ENCODE data around the gene ANKRD10. TPM values are rescaled to one million over a fixed set of nuclear protein-coding genes. Genes with fewer than 3 reads are reported as not detected.
"Not testable (repeated sequence)": the region's sequence is repeated elsewhere in the genome, so short reads cannot be mapped to it uniquely, and the experiment has no call there.

The ANKRD10 gene
- total and polyA plus RNA-seq, 2 experiments from 2014 or later: 39.9 to 42.7 TPM

DNA sequence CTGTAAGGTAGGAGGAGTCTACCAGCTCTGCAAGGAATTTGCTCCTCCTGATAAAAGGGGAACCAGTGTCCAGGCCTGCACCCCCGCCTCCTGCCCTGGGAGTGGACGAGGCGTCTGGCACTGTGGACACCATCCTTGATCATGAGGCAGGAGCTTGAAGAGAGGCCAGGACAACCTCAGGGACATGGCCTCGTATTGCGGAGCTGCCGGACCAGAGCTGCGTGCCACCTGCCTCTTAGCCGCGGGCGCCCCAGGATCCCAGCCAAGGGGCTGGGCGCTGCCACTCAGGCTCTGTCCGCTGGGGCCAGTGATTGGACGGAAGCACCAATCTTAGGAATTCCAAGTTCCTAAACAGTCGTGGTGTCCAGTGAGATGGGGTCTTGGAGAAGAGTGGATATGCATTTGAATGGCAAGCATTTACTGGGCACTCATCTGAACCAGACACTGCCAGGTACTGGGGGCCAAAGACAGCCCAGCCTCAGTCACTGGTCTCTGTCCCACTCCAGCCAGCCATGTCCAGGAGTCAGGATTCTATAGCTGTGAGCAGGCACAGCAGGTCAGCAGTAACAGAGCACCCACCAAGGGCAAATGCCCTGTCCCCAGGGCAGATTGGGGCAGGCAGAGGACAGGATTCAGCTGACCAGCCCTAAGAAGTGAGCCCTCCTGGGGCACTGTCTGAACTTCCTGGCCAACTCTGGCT lies 39.1 kb upstream of the ANKRD10 start:
- H3K9ac ChIP-seq: no peak overlapping the region
- no peak overlapping the region for H2AFZ ChIP-seq
- no peak overlapping the region for H3K4me3 ChIP-seq
- H3K9me3 ChIP-seq (ENCODE audit: low read depth): no peaks in the 10 kb centered on the region
- H3K27me3 ChIP-seq (replicated peaks; ENCODE audit: insufficient read depth): no peaks in the 10 kb centered on the region
- H3K4me2 ChIP-seq (ENCODE audit: unreplicated experiment): no peak overlapping the region
- 98 to 100% methylated on average over 13 to 14 of the region's 14 CpGs for WGBS, 2 experiments (ENCODE audit: low coverage in 1 of 2, low lambda C conversion rate in 2 of 2, missing lambda C conversion rate in 2 of 2)
- no peak for DNase-seq
- H3K4me1 ChIP-seq (ENCODE audit: insufficient read depth): peaks cover 10% of the 10 kb centered on the region
- no peaks in the 10 kb centered on the region for H3F3A ChIP-seq (ENCODE audit: insufficient read depth)
- H3K27ac ChIP-seq: no peak overlapping the region
- in situ Hi-C loops (cut with MboI): no loop called here
- TF ChIP-seq EZH2phosphoT487 (IDR thresholded peaks at IDR 0.05; ENCODE audit: insufficient read depth, low read depth): no peak
- no peak for TF ChIP-seq EZH2 (IDR thresholded peaks at IDR 0.05; ENCODE audit: insufficient read depth, poor library complexity, severe bottlenecking)
- H4K20me1 ChIP-seq (ENCODE audit: insufficient read depth): no peaks in the 10 kb centered on the region
- no peaks in the 10 kb centered on the region for H3K9me2 ChIP-seq (ENCODE audit: insufficient read depth)
- no peaks in the 10 kb centered on the region for H3K36me3 ChIP-seq (ENCODE audit: low read depth)
- no peaks in the 10 kb centered on the region for H3K79me2 ChIP-seq (ENCODE audit: insufficient read depth)

DNA sequence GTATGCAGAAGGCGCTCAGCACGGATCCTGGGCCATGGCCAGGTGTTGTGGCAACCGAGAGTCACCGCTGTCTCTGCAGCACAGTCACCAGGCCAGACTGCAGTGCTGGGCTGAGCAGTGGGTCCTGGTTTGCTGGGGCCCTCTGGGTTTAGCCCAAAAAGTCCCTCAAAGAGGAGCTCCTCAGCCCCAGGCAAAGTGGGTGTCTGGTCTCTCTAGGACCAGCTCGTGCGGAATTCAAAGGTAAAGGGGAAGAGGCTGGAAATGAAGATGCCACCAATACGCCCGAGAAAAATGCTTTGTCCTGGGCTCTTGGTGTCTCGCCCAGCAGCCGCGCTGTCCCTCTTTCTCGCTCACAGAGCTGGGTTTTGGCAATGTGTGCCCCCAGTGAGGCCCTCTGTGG lies 38.5 kb upstream of the ANKRD10 start:
- Histone ChIP-seq H3F3A (ENCODE audit: insufficient read depth) (no peaks in the 10 kb centered on the region), H3K4me2 (ENCODE audit: unreplicated experiment) (no peak overlapping the region), H3K27me3 (replicated peaks; ENCODE audit: insufficient read depth) (no peaks in the 10 kb centered on the region), H3K4me3 (no peak overlapping the region), H3K27ac (no peak overlapping the region), H3K9ac (no peak overlapping the region), H4K20me1 (ENCODE audit: insufficient read depth) (no peaks in the 10 kb centered on the region), H3K36me3 (ENCODE audit: low read depth) (no peaks in the 10 kb centered on the region), H3K79me2 (ENCODE audit: insufficient read depth) (no peaks in the 10 kb centered on the region), H3K9me2 (ENCODE audit: insufficient read depth) (no peaks in the 10 kb centered on the region), H3K4me1 (ENCODE audit: insufficient read depth) (peaks cover 10% of the 10 kb centered on the region), H2AFZ (no peak overlapping the region), H3K9me3 (ENCODE audit: low read depth) (no peaks in the 10 kb centered on the region)
- no peak for DNase-seq
- in situ Hi-C loops (cut with MboI): no loop called here
- 95% methylated on average over 12 of the region's 12 CpGs for WGBS, 2 experiments (ENCODE audit: low coverage in 1 of 2, low lambda C conversion rate in 2 of 2, missing lambda C conversion rate in 2 of 2)
- no peak for TF ChIP-seq EZH2 (IDR thresholded peaks at IDR 0.05; ENCODE audit: insufficient read depth, poor library complexity, severe bottlenecking)
- TF ChIP-seq EZH2phosphoT487 (IDR thresholded peaks at IDR 0.05; ENCODE audit: insufficient read depth, low read depth): no peak

DNA sequence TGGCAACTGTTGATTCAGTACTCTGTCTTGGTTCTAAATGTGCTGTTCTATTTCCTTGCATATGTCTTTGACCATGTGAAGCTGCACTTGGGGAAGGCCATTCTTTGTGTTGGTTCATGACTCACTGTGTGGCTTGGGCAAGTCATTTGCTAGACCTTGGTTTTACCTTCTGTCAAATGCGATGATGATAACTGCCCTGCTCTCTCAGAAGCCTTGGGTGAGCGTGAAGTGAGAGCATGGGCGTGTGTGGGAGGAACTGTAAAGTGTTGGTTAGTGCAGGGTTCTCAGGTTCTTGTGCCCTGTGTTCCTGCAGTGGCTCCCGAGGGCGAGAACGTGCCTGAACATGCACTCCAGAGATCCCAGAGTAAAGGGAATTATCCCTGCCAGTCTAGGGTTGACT lies 37.3 kb upstream of the ANKRD10 start:
- H3K4me3 ChIP-seq; H3K27me3 ChIP-seq (replicated peaks; ENCODE audit: insufficient read depth); H3K36me3 ChIP-seq (ENCODE audit: low read depth); H3K4me2 ChIP-seq (ENCODE audit: unreplicated experiment); H3K27ac ChIP-seq; in situ Hi-C loops (cut with MboI); H2AFZ ChIP-seq; H4K20me1 ChIP-seq (ENCODE audit: insufficient read depth); H3K9me3 ChIP-seq (ENCODE audit: low read depth); H3K79me2 ChIP-seq (ENCODE audit: insufficient read depth); H3K9ac ChIP-seq; H3F3A ChIP-seq (ENCODE audit: insufficient read depth); H3K9me2 ChIP-seq (ENCODE audit: insufficient read depth); DNase-seq: not testable (repeated sequence)
- peaks cover 10% of the 10 kb centered on the region for H3K4me1 ChIP-seq (ENCODE audit: insufficient read depth)
- 75 to 82% methylated on average over 6 of the region's 6 CpGs for WGBS, 2 experiments (ENCODE audit: low coverage in 1 of 2, low lambda C conversion rate in 2 of 2, missing lambda C conversion rate in 2 of 2)

GRCh38 chr13:110950819-110951570 lies 36.1 kb upstream of the ANKRD10 start:
- Histone ChIP-seq H3K4me1 (ENCODE audit: insufficient read depth) (peaks cover 10% of the 10 kb centered on the region), H3K27me3 (replicated peaks; ENCODE audit: insufficient read depth) (no peaks in the 10 kb centered on the region), H3K9ac (no peak overlapping the region), H3K79me2 (ENCODE audit: insufficient read depth) (no peaks in the 10 kb centered on the region), H3K4me2 (ENCODE audit: unreplicated experiment) (no peak overlapping the region), H3K9me2 (ENCODE audit: insufficient read depth) (no peaks in the 10 kb centered on the region), H3K4me3 (no peak overlapping the region), H4K20me1 (ENCODE audit: insufficient read depth) (no peaks in the 10 kb centered on the region), H3K9me3 (ENCODE audit: low read depth) (no peaks in the 10 kb centered on the region), H2AFZ (no peak overlapping the region), H3F3A (ENCODE audit: insufficient read depth) (no peaks in the 10 kb centered on the region), H3K27ac (no peak overlapping the region), H3K36me3 (ENCODE audit: low read depth) (no peaks in the 10 kb centered on the region)
- no peak for DNase-seq
- WGBS, 2 experiments (ENCODE audit: low coverage in 1 of 2, low lambda C conversion rate in 2 of 2, missing lambda C conversion rate in 2 of 2): 81 to 85% methylated on average over 7 to 8 of the region's 8 CpGs
- no peak for TF ChIP-seq EZH2phosphoT487 (IDR thresholded peaks at IDR 0.05; ENCODE audit: insufficient read depth, low read depth)
- TF ChIP-seq EZH2 (IDR thresholded peaks at IDR 0.05; ENCODE audit: insufficient read depth, poor library complexity, severe bottlenecking): no peak
- in situ Hi-C loops (cut with MboI): no loop called here
